GM19324 (cell line): Measurements from ENCODE around the gene INPP5A.

Experiments used
- ATAC-seq: cut with Tn5 transposase; IDR thresholded peaks from one replicate; pipeline ENCODE4 v1.9.1; 2021; ENCODE audit warnings: mild to moderate bottlenecking, moderate library complexity; ENCODE audit not compliant: unreplicated experiment, low FRiP score

Gene INPP5A

GRCh38 chr10:132746801-132747625 lies 209.4 kb downstream of the INPP5A start:
- no peak for ATAC-seq

- ATAC-seq, result no peak
Observed at GRCh38 chr10:132748135-132748534, 210.5 kb downstream of the INPP5A start.

GRCh38 chr10:132748545-132749370 lies 211.2 kb downstream of the INPP5A start:
- no peak for ATAC-seq

GRCh38 chr10:132749371-132749795 lies 211.8 kb downstream of the INPP5A start:
- ATAC-seq, result no peak

GRCh38 chr10:132750936-132751335 lies 213.3 kb downstream of the INPP5A start:
- ATAC-seq, result no peak

GRCh38 chr10:132752378-132752777 lies 214.8 kb downstream of the INPP5A start:
- no peak for ATAC-seq

GRCh38 chr10:132752961-132753360 lies 215.4 kb downstream of the INPP5A start:
- ATAC-seq, result no peak

- no peak for ATAC-seq
Observed at GRCh38 chr10:132753596-132753995, 216.0 kb downstream of the INPP5A start.

GRCh38 chr10:132754071-132754470 lies 216.5 kb downstream of the INPP5A start:
- ATAC-seq, result no peak

- no peak for ATAC-seq
Observed at GRCh38 chr10:132755166-132755711, 217.7 kb downstream of the INPP5A start.

GRCh38 chr10:132756591-132756990 lies 219.0 kb downstream of the INPP5A start:
- ATAC-seq, result no peak

- no peak for ATAC-seq
Observed at GRCh38 chr10:132757171-132757570, 219.6 kb downstream of the INPP5A start.

GRCh38 chr10:132758865-132759264 lies 221.3 kb downstream of the INPP5A start:
- ATAC-seq, result no peak

GRCh38 chr10:132761395-132762060 lies 223.9 kb downstream of the INPP5A start:
- ATAC-seq, result no peak

- no peak for ATAC-seq
Observed at GRCh38 chr10:132762267-132762666, 224.7 kb downstream of the INPP5A start.

GRCh38 chr10:132763545-132763944 lies 226.0 kb downstream of the INPP5A start:
- ATAC-seq, result no peak

- no peak for ATAC-seq
Observed at GRCh38 chr10:132764108-132764507, 226.5 kb downstream of the INPP5A start.

GRCh38 chr10:132765435-132765834 lies 227.8 kb downstream of the INPP5A start:
- ATAC-seq, result no peak

GRCh38 chr10:132766291-132766690 lies 228.7 kb downstream of the INPP5A start:
- ATAC-seq, result no peak

GRCh38 chr10:132768346-132769248 lies 231.0 kb downstream of the INPP5A start:
- no peak for ATAC-seq
